ENCODE data around the gene DNAJC11. TPM values are rescaled to one million over a fixed set of nuclear protein-coding genes. Genes with fewer than 3 reads are reported as not detected.

Gene DNAJC11
- total and polyA plus RNA-seq, 10 donors, result 13.3 to 66.9 (median 54.6) TPM

DNA sequence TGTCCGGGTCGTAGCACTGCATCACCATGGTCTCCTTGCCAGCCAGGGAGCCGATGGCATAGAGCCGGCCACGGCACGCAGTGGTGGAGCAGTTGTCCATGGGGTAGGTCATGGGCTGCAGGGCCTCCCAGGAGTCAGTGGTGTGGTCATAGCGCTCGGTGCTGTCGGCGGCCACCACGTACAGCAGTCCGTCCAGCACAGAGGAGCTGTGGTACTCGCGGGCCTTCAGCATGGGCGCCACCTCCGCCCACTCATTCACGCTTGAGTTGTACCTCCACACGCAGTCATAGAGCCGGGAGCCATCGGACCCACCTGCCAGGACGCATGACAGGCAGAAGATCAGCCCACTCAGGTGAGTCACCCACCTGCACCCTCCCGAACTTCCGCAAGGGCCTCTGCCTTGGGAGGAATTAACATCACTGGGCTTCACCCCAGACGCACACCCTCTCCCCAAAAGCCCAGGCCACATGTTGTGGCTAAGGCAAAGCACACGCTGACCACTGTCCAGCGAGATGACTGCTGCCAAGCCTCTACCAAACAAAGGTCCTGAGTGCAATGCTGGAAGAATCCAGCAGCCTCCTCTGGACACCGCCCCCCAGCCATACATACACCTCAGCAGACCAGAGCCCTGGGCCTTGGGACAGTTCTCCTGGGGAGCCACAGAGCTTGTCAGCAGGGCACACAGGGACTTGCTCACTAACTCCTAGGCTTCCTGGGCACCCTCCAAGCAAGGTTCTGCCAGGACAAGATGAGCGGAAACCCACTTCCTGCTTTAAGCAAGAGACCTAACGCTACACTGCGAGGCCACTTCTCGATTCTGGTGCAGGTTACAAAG, 102.3 kb downstream of the DNAJC11 start:
- peaks cover 26 to 91% (median 67%) of the 10 kb centered on the region in 6 donors for H3K4me1 ChIP-seq
- DNase-seq, result peak; percentile 87
- TF ChIP-seq POLR2AphosphoS5 (IDR thresholded peaks at IDR 0.05) (peak in 2 of 3 donors; percentile 22 to 76), POLR2A (IDR thresholded peaks at IDR 0.05) (no peak)
- TF ChIP-seq, protein P1, sequence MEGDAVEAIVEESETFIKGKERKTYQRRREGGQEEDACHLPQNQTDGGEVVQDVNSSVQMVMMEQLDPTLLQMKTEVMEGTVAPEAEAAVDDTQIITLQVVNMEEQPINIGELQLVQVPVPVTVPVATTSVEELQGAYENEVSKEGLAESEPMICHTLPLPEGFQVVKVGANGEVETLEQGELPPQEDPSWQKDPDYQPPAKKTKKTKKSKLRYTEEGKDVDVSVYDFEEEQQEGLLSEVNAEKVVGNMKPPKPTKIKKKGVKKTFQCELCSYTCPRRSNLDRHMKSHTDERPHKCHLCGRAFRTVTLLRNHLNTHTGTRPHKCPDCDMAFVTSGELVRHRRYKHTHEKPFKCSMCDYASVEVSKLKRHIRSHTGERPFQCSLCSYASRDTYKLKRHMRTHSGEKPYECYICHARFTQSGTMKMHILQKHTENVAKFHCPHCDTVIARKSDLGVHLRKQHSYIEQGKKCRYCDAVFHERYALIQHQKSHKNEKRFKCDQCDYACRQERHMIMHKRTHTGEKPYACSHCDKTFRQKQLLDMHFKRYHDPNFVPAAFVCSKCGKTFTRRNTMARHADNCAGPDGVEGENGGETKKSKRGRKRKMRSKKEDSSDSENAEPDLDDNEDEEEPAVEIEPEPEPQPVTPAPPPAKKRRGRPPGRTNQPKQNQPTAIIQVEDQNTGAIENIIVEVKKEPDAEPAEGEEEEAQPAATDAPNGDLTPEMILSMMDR (IDR thresholded peaks at IDR 0.05 in 8 of 11, conservative IDR thresholded peaks at IDR 0.05 in 3 of 11), result no peak
- H3K27me3 ChIP-seq (replicated peaks in 1 of 7), result no peaks in the 10 kb centered on the region
- 59 to 66% (median 63%) methylated on average over 16 to 31 of the region's 31 CpGs for WGBS, 5 donors
- intact Hi-C loops (cut with DNase I; ENCODE audit: low total_unique reads), result no loop called here
- H3K36me3 ChIP-seq, result peaks cover 4 to 52% (median 45%) of the 10 kb centered on the region in 6 donors
- peak overlapping the region; percentile 51 to 99 (median 98) for H3K27ac ChIP-seq
- no peaks in the 10 kb centered on the region for H3K9me3 ChIP-seq
- H3K4me3 ChIP-seq, result peak overlapping the region; percentile 90 to 100 (median 99)

DNA sequence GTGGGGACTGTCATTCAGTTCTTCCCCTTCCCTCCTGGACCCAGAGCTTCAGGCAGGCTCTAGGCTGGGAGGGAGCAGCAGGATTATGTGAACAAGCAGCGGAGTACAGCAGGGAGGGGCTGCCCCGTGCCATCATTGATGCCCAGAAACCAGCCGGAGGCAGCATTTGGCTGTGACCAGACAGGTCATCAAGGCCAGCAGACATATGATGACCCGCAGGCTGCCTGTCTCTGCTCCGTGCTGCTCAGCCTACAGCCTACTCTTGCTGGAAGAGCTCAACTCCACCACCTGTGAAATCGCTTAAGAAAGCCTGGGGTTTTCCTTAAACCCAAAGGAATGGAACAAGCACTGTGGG, 103.9 kb downstream of the DNAJC11 start:
- H3K9me3 ChIP-seq, result no peaks in the 10 kb centered on the region

DNA sequence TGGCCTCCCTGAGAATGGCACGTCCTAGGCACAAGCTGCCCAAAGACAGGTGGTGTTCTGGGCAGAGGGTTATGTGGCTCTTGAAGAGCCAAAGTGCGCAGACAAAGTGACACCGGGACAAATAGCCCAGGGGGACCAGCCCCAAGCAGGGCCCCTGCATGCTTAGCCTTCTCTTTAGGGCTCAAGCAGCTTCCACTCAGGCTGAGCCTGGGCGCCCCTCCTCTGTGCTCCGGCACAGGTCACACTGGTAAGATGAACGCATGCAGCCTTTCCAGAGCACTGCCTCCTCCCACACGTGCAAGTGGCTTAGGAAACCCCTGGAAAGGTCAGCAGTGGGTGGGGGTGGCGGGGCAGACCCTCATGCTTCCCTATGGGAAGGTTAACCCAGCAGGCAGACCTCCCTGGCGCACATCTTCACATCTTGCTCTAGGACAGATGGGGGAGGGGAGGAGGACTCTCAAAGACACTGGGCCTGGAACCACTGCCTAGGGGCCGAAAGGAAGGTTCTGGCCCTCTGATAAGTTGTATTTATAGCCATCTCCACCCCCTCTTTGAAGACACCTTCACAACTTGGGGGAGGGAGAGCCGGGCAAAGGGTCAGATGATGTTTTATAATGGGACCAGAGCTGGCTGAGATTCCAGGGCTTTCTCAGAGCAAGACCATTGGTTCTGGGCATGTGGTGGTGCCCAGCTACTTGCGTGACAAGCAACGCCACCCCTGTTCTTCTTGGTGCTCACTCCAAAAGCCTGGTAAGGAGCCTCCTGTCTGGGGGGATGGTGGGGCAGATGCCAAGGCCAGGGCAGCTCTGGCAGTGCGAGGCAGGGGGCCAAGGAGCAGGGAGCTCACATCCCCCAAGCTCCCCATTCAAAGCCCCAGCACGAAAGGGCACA, 104.5 kb downstream of the DNAJC11 start:
- peaks cover 4 to 74% (median 66%) of the 10 kb centered on the region in 6 donors for H3K36me3 ChIP-seq
- peak overlapping the region in 1 of 8 donors; percentile 100 for H3K4me3 ChIP-seq
- intact Hi-C loops (cut with DNase I; ENCODE audit: low total_unique reads), result no loop called here
- no peaks in the 10 kb centered on the region for H3K27me3 ChIP-seq (replicated peaks in 1 of 7)
- 85 to 90% (median 87%) methylated on average over 12 to 15 of the region's 15 CpGs for WGBS, 5 donors
- no peak for DNase-seq
- peak overlapping the region in 1 of 8 donors; percentile 99 for H3K27ac ChIP-seq
- no peak for TF ChIP-seq POLR2A (IDR thresholded peaks at IDR 0.05)
- peak in 1 of 3 donors; percentile 29 for TF ChIP-seq POLR2AphosphoS5 (IDR thresholded peaks at IDR 0.05)
- peaks cover 20 to 96% (median 70%) of the 10 kb centered on the region in 6 donors for H3K4me1 ChIP-seq
- H3K9me3 ChIP-seq, result no peaks in the 10 kb centered on the region

More for the DNA sequence above, 103.9 kb downstream of the DNAJC11 start:
- H3K4me1 ChIP-seq, result peaks cover 20 to 93% (median 64%) of the 10 kb centered on the region in 6 donors
- TF ChIP-seq POLR2AphosphoS5 (IDR thresholded peaks at IDR 0.05), result no peak
- no peak for TF ChIP-seq POLR2A (IDR thresholded peaks at IDR 0.05)
- TF ChIP-seq, protein P1 (IDR thresholded peaks at IDR 0.05 in 8 of 11, conservative IDR thresholded peaks at IDR 0.05 in 3 of 11), result no peak
- DNase-seq, result no peak
- peaks cover 4 to 68% (median 61%) of the 10 kb centered on the region in 6 donors for H3K36me3 ChIP-seq
- H3K27ac ChIP-seq, result peak overlapping the region in 1 of 8 donors; percentile 99
- H3K4me3 ChIP-seq, result peak overlapping the region in 1 of 8 donors; percentile 100
- WGBS, 5 donors, result 89 to 94% (median 91%) methylated on average over 4 to 6 of the region's 6 CpGs
- H3K27me3 ChIP-seq (replicated peaks in 1 of 7), result no peaks in the 10 kb centered on the region
- intact Hi-C loops (cut with DNase I; ENCODE audit: low total_unique reads), result no loop called here

DNA sequence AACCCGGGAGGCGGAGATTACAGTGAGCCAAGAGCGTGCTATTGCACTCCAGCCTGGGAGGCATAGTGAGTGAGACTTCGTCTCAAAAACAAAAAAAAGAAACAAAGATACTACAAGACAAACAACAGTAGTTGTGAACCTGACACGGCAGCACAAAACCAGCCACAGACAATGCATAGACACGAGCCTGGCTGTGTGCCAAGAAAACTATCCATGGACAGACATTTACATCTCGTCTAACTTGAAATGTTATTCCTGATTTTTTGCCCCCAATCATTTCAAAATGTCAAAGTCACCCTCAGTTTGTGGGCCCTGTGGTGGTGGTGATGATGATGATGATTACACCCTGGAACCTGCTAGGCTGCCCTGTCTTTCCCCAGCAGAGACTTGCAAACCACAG, 105.3 kb downstream of the DNAJC11 start:
- no peaks in the 10 kb centered on the region for H3K9me3 ChIP-seq
- H3K36me3 ChIP-seq, result peaks cover 4 to 82% (median 69%) of the 10 kb centered on the region in 6 donors
- H3K4me1 ChIP-seq, result peaks cover 20 to 100% (median 75%) of the 10 kb centered on the region in 6 donors
- intact Hi-C loops (cut with DNase I; ENCODE audit: low total_unique reads), result no loop called here
- H3K27me3 ChIP-seq (replicated peaks in 1 of 7), result no peaks in the 10 kb centered on the region
- TF ChIP-seq POLR2AphosphoS5 (IDR thresholded peaks at IDR 0.05), result no peak
- TF ChIP-seq POLR2A (IDR thresholded peaks at IDR 0.05), result no peak
- TF ChIP-seq, protein P1 (IDR thresholded peaks at IDR 0.05 in 8 of 11, conservative IDR thresholded peaks at IDR 0.05 in 3 of 11), result no peak
- no peak overlapping the region for H3K4me3 ChIP-seq
- H3K27ac ChIP-seq, result no peak overlapping the region
- DNase-seq, result no peak
- 72 to 84% (median 80%) methylated on average over 7 of the region's 7 CpGs for WGBS, 5 donors
